HCT116 (cell line): ENCODE measurements around the gene AEBP2. TPM values are rescaled to one million over a fixed set of nuclear protein-coding genes. Genes with fewer than 3 reads are reported as not detected.

ENCODE experiments used
- ATAC-seq: fragments of 200-7000 bp; cut with Tn5 transposase; 2 replicates; pipeline ENCODE4 v1.9.1; 2020; ENCODE audit warnings: mild to moderate bottlenecking, moderate library complexity
- BruUV-seq: library from RNA; stranded (reverse); fragments of 400-500 nt; replicated peaks from 2 replicates; lab custom pipeline; 2021; lab: Mats Ljungman, UMichigan
- CTCF ChIA-PET: fragments of 300-600 bp; sonication (Branson Sonifier 250); formaldehyde crosslinking; loops from one replicate; lab custom pipeline; 2021; ENCODE audit warnings: antibody characterized with exemption; lab: Charles Lee
- POLR2A ChIA-PET: fragments of 300-600, 350-600 bp; sonication (Branson Sonifier 250); formaldehyde crosslinking; loops from one replicate; lab custom pipeline; 2021; ENCODE audit warnings: antibody characterized with exemption; lab: Charles Lee
- RAD21 ChIA-PET, 2 experiments: fragments of 300-600 bp; sonication (Branson Sonifier 250); formaldehyde crosslinking; loops; one replicate each; lab custom pipeline; 2023; ENCODE audit warnings: low total read pairs in 2 of 2; ENCODE audit not compliant: uncharacterized antibody in 2 of 2, unreplicated experiment in 2 of 2, low non-redundant PET in 1 of 2; lab: Charles Lee
- DNase-seq: peaks from one replicate; pipeline ENCODE4 v3.0.0-alpha.2; 2010; ENCODE audit warnings: low read depth, low spot score
- H2AFZ ChIP-seq: fragments of 200-600 bp; shearing (Covaris generic), sonication (generic); 2 replicates; pipeline ENCODE4 v1.6.1; 2017; ENCODE audit warnings: low read depth, mixed run types, mixed read lengths, antibody characterized with exemption, low read length; ENCODE audit not compliant: poor library complexity, severe bottlenecking
- H3K27ac ChIP-seq: 2 replicates; pipeline ENCODE4 v1.5.1; 2012; ENCODE audit warnings: low read depth, low read length
- H3K27me3 ChIP-seq: fragments of 200-600 bp; sonication (generic); 2 replicates; pipeline ENCODE4 v1.6.1; 2016; ENCODE audit warnings: mixed run types, low read length, mixed read lengths; ENCODE audit not compliant: insufficient read depth
- H3K36me3 ChIP-seq, 2 experiments: fragments of 200-500 bp in 1 of 2; fragments of 200-600 bp in 1 of 2; sonication (Bioruptor generic) in 1 of 2; sonication (generic) in 1 of 2; 2 replicates each; pipeline versions ENCODE4 v1.5.1 to v1.6.1; 2014 to 2016; ENCODE audit warnings: low read length in 2 of 2, inconsistent platforms in 1 of 2, mixed read lengths in 1 of 2, mixed run types in 1 of 2; ENCODE audit not compliant: insufficient read depth in 2 of 2, control insufficient read depth in 1 of 2
- H3K4me1 ChIP-seq, 2 experiments: fragments of 200-600 bp in 1 of 2; sonication (generic) in 1 of 2; 2 replicates each; pipeline versions ENCODE4 v1.5.1 to v1.6.1; 2012 to 2017; ENCODE audit warnings: low read length in 2 of 2, inconsistent platforms in 1 of 2, mild to moderate bottlenecking in 1 of 2, mixed read lengths in 1 of 2, mixed run types in 1 of 2, moderate library complexity in 1 of 2; ENCODE audit not compliant: insufficient read depth in 2 of 2, control insufficient read depth in 1 of 2
- H3K4me2 ChIP-seq: fragments of 200-600 bp; sonication (generic); 2 replicates; pipeline ENCODE4 v1.6.1; 2017; ENCODE audit warnings: mixed run types, low read length, mixed read lengths
- H3K4me3 ChIP-seq, 2 experiments: fragments of 200-600 bp in 1 of 2; sonication (generic) in 1 of 2; replicated peaks in 1 of 2; 2 replicates each; pipeline ENCODE4 v1.5.1; 2011 to 2016; ENCODE audit warnings: low read length in 2 of 2, control low read depth in 1 of 2, low read depth in 1 of 2, mild to moderate bottlenecking in 1 of 2, mixed read lengths in 1 of 2, mixed run types in 1 of 2
- H3K79me2 ChIP-seq: fragments of 200-600 bp; sonication (generic); 2 replicates; pipeline ENCODE4 v1.6.1; 2017; ENCODE audit warnings: mild to moderate bottlenecking, mixed run types, low read length, moderate library complexity, mixed read lengths; ENCODE audit not compliant: insufficient read depth
- H3K9ac ChIP-seq: fragments of 200-600 bp; sonication (generic); 2 replicates; pipeline ENCODE4 v1.6.1; 2016; ENCODE audit warnings: low read length, mixed read lengths
- H3K9me2 ChIP-seq: fragments of 200-600 bp; sonication (generic), shearing (Covaris generic); 2 replicates; pipeline ENCODE4 v1.6.1; 2017; ENCODE audit warnings: mixed run types, mild to moderate bottlenecking, moderate library complexity; ENCODE audit not compliant: insufficient read depth
- H3K9me3 ChIP-seq, 2 experiments: fragments of 200-500 bp in 1 of 2; fragments of 200-600 bp in 1 of 2; sonication (Bioruptor generic) in 1 of 2; sonication (generic) in 1 of 2; 2 replicates each; pipeline ENCODE4 v1.6.1; 2014 to 2017; ENCODE audit warnings: low read length in 2 of 2, mixed read lengths in 2 of 2, inconsistent platforms in 1 of 2, low read depth in 1 of 2, mild to moderate bottlenecking in 1 of 2, mixed run types in 1 of 2, moderate library complexity in 1 of 2; ENCODE audit not compliant: control insufficient read depth in 1 of 2, insufficient read depth in 1 of 2
- H4K20me1 ChIP-seq: fragments of 200-600 bp; sonication (generic), shearing (Covaris generic); 2 replicates; pipeline ENCODE4 v1.6.1; 2017; ENCODE audit warnings: mixed run types, mild to moderate bottlenecking, moderate library complexity; ENCODE audit not compliant: insufficient read depth
- CEBPB ChIP-seq: IDR thresholded peaks from 2 replicates; pipeline ENCODE4 v1.6.1; 2012; ENCODE audit warnings: low read depth
- FOSL1 ChIP-seq: IDR thresholded peaks from 2 replicates; pipeline ENCODE4 v1.6.1; 2012; ENCODE audit warnings: low read depth
- MAX ChIP-seq: IDR thresholded peaks from 2 replicates; pipeline ENCODE4 v1.6.1; 2012
- RAD21 ChIP-seq: IDR thresholded peaks from 2 replicates; pipeline ENCODE4 v1.6.1; 2012; ENCODE audit warnings: low read depth, mild to moderate bottlenecking
- REST ChIP-seq: IDR thresholded peaks from 2 replicates; pipeline ENCODE4 v1.6.1; 2012; ENCODE audit warnings: low read depth
- ZFX ChIP-seq: fragments of 450-650 bp; IDR thresholded peaks from 2 replicates; pipeline ENCODE4 v1.6.1; 2017
- intact Hi-C: fragments of 100-400 bp; cut with micrococcal nuclease; formaldehyde crosslinking; loops from 2 replicates; pipeline ENCODE4 v1.10.0; 2022
- total RNA-seq: library from RNA; stranded (reverse); gene quantifications from one replicate; pipeline ENCODE4 v1.2.1, GENCODE V29; 2021; ENCODE audit not compliant: unreplicated experiment

AEBP2 gene
- total RNA-seq, 1 experiment from 2014 or later, result 44.6 TPM

- no peak overlapping the region for H3K4me2 ChIP-seq
These were observed 44.4 kb downstream of the AEBP2 start for GRCh38 chr12:19483727-19484126.

More at GRCh38 chr12:19483727-19484126, 44.4 kb downstream of the AEBP2 start:
- no peak for ATAC-seq
- POLR2A ChIA-PET, result no interaction called here
- RAD21 ChIA-PET, result no interaction called here
- Histone ChIP-seq H3K4me1 (no peaks in the 10 kb centered on the region; a peak in 2 of 4 replicates), H3K9me2 (no peaks in the 10 kb centered on the region), H2AFZ (no peak overlapping the region), H3K27ac (no peak overlapping the region), H3K27me3 (no peaks in the 10 kb centered on the region), H3K9me3 (no peaks in the 10 kb centered on the region), H3K4me3 (no peak overlapping the region), H4K20me1 (0 out of 2 replicates have a peak, but pooled peaks cover 4% of the 10 kb centered on the region), H3K36me3 (0 out of 4 replicates have a peak, but pooled peaks cover 0 to 6% of the 10 kb centered on the region in 2 experiments), H3K79me2 (peaks cover 99% of the 10 kb centered on the region), H3K9ac (no peak overlapping the region)
- DNase-seq, result no peak
- intact Hi-C loops, result no loop called here
- no TSS peak for BruUV-seq
- CTCF ChIA-PET, result no interaction called here
- TF ChIP-seq FOSL1, result no peak
- TF ChIP-seq ZFX, result no peak
- TF ChIP-seq RAD21, result no peak
- TF ChIP-seq REST, result no peak
- no peak for TF ChIP-seq MAX
- no peak for TF ChIP-seq CEBPB
